Activated CD8-positive, alpha-beta memory T cell treated with anti-CD3 and anti-CD28 coated beads, Interleukin-2, amount 10 ng/mL, durations not matched to agents 7 days and 5 days (primary cell): ENCODE results near the gene ZBTB20. TPM values are rescaled to one million over a fixed set of nuclear protein-coding genes. Genes with fewer than 3 reads are reported as not detected.

Source experiments
- ATAC-seq: fragments of 150-1000 bp; cut with Tn5 transposase; one replicate; pipeline ENCODE4 v1.10.0; 2021; ENCODE audit warnings: moderate library complexity
- CTCF ChIA-PET: fragments of 350-600 bp; sonication (Branson Sonifier 250); formaldehyde crosslinking; loops from one replicate; lab custom pipeline; 2021; ENCODE audit warnings: antibody characterized with exemption; lab: Charles Lee
- DNase-seq: peaks from one replicate; pipeline ENCODE4 v3.0.0-alpha.2; 2020
- H3K27ac Mint-ChIP-seq: one replicate; pipeline ENCODE4 v1.8.0; 2021; ENCODE audit warnings: mild to moderate bottlenecking, mixed read lengths
- H3K27me3 Mint-ChIP-seq: one replicate; pipeline ENCODE4 v1.8.0; 2021; ENCODE audit warnings: mixed read lengths
- H3K36me3 Mint-ChIP-seq: one replicate; pipeline ENCODE4 v1.8.0; 2021; ENCODE audit warnings: mild to moderate bottlenecking, mixed read lengths
- H3K4me1 Mint-ChIP-seq: one replicate; pipeline ENCODE4 v1.8.0; 2021; ENCODE audit warnings: mixed read lengths
- H3K4me3 Mint-ChIP-seq: one replicate; pipeline ENCODE4 v1.8.0; 2021; ENCODE audit warnings: mild to moderate bottlenecking, moderate library complexity, mixed read lengths
- H3K9me3 Mint-ChIP-seq: one replicate; pipeline ENCODE4 v1.8.0; 2022; ENCODE audit warnings: low read depth, mixed read lengths
- total RNA-seq, 2 experiments: library from RNA; stranded (reverse); gene quantifications; one replicate each; pipeline ENCODE4 v1.2.3, GENCODE V29; 2021

Gene ZBTB20
- total RNA-seq, 2 experiments from 2014 or later = 5.6 to 10.2 TPM

DNA sequence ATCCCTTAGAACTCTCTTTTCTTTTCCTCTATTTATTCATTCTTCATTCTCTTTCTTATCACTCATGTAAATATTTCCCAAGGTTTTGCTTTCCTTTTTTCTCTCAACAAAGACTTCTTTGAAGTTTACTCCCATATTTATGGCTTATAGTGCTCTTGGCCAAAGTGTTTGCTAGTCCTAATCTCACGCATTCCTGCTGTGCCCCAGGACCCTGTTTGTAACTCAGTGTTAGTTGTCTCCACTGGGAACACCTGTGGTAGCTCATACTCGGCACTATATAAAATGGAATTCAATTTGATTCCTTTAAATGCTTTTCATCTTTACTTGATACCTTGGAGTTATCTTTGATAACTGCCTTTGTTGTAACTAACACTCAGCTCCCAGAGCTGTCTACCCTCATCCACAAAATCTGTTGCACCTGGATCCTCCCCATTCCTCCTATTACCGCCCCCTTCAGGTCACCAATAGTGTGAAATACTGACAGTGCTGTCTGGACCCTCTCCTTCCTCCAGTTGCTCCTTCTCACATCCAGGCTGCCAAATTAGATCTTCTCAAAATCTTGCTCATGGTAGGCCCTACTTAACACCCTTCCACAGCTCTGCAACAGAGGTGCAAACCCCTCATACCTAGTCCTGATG lies 776.4 kb downstream of the ZBTB20 start:
- no peak for DNase-seq
- no peaks in the 10 kb centered on the region for H3K27me3 Mint-ChIP-seq
- no peaks in the 10 kb centered on the region for H3K4me1 Mint-ChIP-seq
- no peaks in the 10 kb centered on the region for H3K36me3 Mint-ChIP-seq
- H3K4me3 Mint-ChIP-seq = no peak overlapping the region
- ATAC-seq = no peak
- CTCF ChIA-PET = interaction anchor here (1.3 kb wide), 1 partner anchor 33 kb away, joined by 5 read pairs; no protein-coding TSS in a partner anchor
- H3K9me3 Mint-ChIP-seq = no peaks in the 10 kb centered on the region
- H3K27ac Mint-ChIP-seq = no peak overlapping the region

DNA sequence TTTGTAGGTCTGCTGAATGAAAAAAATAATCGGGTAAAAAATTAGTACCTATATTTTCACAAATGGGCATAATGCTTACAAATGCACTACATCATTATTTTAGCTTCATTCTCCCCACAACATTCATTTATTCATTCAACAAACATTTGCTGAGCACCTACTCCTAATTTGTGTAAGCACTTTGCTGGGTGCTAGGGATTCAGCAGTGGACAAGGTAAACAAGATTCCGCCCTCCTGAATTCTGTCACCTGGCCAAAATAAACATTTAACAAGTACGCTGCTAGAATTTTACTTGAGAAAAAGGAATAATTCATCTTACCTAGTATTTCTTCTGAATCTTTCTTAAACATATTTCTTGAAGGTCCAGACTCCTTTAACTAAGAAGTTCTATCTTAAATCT lies 781.2 kb downstream of the ZBTB20 start:
- Mint-ChIP-seq H3K4me3 (no peak overlapping the region), H3K9me3 (no peaks in the 10 kb centered on the region), H3K27me3 (no peaks in the 10 kb centered on the region), H3K27ac (no peak overlapping the region), H3K4me1 (peaks cover 2% of the 10 kb centered on the region), H3K36me3 (no peaks in the 10 kb centered on the region)
- DNase-seq = no peak
- no peak for ATAC-seq
- CTCF ChIA-PET = interaction anchor here (1.8 to 2.0 kb wide), 2 partner anchors 10 to 17 kb away, joined by 5 to 6 read pairs; no protein-coding TSS in a partner anchor

DNA sequence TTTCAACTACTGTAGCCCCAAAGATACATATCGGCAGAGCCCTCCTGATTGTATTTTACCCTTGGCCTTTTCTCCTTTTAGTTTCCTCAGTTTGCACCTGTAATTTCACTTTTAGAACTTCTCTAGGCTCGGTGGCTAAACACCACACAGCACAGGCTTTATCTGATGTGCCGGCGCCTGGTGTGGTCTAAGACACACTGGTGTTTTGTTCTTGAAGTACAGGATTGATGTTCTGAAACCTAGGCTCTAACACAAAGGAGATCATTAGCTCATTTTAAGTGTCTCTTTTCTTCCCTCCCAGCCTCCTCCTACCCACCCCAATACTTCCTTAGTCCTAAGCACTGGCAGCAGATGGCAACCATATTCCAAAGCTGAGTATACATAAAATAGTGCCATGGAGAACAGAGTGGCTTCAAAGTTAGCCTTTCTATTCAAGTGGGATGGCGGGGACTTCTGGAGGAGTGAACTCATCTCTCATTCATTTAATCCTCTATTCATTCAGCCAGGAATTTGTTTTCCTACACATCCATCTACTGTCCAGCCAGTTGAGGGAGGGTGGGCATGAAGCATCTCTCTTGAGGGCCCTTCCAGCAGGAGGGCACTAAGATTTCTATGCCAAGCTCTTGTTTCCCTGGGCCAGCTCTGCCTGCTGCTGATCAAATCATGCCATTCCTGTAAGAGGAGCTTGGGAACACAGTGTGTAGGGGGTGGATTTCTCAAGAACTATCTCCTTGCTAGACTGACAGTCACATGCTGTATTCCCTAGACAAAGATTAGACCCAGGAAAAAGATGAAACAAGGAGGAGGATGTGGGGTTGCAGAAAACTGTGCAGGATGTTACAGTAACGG lies 782.1 kb downstream of the ZBTB20 start:
- no peak for ATAC-seq
- peaks cover 2% of the 10 kb centered on the region for H3K4me1 Mint-ChIP-seq
- CTCF ChIA-PET = interaction anchor here (1.2 to 2.8 kb wide), 4 partner anchors 9 to 53 kb away, joined by 3 to 14 read pairs (median 6); no protein-coding TSS in a partner anchor
- H3K27me3 Mint-ChIP-seq = no peaks in the 10 kb centered on the region
- DNase-seq = no peak
- no peak overlapping the region for H3K27ac Mint-ChIP-seq
- H3K36me3 Mint-ChIP-seq = peaks cover under 1% of the 10 kb centered on the region
- no peak overlapping the region for H3K4me3 Mint-ChIP-seq
- no peaks in the 10 kb centered on the region for H3K9me3 Mint-ChIP-seq

DNA sequence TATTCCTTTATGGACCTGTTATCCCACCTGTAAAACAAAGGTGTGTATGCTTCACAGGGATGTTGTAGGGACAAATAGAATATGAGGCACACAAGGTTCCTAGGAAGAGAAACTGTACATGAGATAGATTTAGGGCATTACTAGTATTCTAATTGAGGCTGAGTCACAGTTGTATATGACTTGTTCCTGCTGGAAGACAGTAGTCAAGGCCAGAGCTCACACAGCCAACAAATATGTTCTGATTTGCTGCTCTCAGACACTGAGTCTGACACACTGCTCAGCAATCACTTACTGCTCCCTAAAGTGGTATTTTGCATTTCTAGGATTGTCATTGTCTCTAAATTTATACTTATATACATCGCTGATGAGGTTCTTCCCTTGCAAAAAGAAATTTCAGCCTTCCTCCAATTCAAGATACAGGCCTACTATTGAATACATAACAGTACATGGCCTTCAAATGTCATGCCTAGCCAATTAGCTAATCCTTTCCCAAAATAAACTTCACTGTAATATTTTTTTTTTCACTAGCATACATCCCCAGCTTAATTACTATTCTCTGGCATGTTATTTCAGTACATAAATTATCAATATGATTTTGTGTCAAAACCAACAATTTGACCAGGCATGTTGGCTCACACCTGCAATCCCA lies 783.4 kb downstream of the ZBTB20 start:
- Mint-ChIP-seq H3K36me3 (peaks cover 1% of the 10 kb centered on the region), H3K4me3 (no peak overlapping the region), H3K9me3 (no peaks in the 10 kb centered on the region), H3K27ac (no peak overlapping the region), H3K4me1 (peaks cover 2% of the 10 kb centered on the region), H3K27me3 (no peaks in the 10 kb centered on the region)
- DNase-seq (no peak), ATAC-seq (no peak)
- CTCF ChIA-PET = interaction anchor here (1.0 to 2.8 kb wide), 8 partner anchors 9 to 211 kb away, joined by 3 to 14 read pairs (median 6); no protein-coding TSS in a partner anchor

DNA sequence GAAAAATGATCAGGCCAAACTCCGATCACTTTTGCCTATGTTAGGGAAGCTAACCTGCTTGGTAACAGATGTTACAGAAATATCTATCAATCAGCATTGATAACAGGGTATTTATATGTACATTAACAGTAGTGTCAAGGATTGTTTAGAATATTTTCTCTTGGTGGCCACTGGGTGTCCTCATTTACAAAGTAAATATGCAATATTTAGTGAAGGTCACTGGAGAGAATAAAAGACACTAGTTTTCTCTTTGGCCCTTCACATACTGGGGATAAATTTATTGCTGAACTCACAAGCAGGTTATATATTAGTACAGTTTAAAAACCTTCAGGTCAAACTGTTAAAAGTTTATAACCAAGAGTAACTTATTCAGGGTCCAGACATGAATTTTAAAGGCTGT lies 784.3 kb downstream of the ZBTB20 start:
- peak; percentile 58 for ATAC-seq
- Mint-ChIP-seq H3K4me3 (no peak overlapping the region), H3K27ac (no peak overlapping the region), H3K9me3 (no peaks in the 10 kb centered on the region), H3K4me1 (peaks cover 2% of the 10 kb centered on the region), H3K27me3 (no peaks in the 10 kb centered on the region), H3K36me3 (peaks cover 1% of the 10 kb centered on the region)
- DNase-seq = no peak
- CTCF ChIA-PET = interaction anchor here (1.0 to 2.8 kb wide), 9 partner anchors 10 to 210 kb away, joined by 3 to 14 read pairs (median 5); no protein-coding TSS in a partner anchor

DNA sequence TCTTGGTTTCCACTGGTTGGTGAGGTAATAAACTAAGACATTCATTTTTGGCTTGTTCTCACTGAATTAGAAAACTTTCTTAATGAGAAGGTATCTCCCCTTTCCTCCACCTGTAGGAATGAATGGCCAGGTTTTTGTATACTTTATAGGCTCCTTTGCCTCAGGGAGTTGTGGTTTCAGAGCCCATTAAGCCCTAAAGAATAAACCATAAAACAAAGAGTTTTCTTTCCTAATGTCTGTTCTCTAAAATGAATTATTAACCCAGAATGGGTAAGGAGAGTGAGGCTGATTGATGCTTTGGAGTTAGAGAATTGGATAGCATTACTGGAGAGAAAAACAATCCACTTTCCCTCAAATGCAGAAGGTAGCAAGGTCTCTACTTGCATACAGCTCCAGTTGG lies 785.7 kb downstream of the ZBTB20 start:
- Mint-ChIP-seq H3K9me3 (no peaks in the 10 kb centered on the region), H3K27me3 (no peaks in the 10 kb centered on the region), H3K4me1 (peaks cover 4% of the 10 kb centered on the region), H3K4me3 (no peak overlapping the region), H3K36me3 (peaks cover 3% of the 10 kb centered on the region), H3K27ac (no peak overlapping the region)
- ATAC-seq (no peak), DNase-seq (no peak)
- CTCF ChIA-PET = interaction anchor here (1.1 to 2.3 kb wide), 5 partner anchors 9 to 70 kb away, joined by 3 to 6 read pairs (median 4); no protein-coding TSS in a partner anchor

DNA sequence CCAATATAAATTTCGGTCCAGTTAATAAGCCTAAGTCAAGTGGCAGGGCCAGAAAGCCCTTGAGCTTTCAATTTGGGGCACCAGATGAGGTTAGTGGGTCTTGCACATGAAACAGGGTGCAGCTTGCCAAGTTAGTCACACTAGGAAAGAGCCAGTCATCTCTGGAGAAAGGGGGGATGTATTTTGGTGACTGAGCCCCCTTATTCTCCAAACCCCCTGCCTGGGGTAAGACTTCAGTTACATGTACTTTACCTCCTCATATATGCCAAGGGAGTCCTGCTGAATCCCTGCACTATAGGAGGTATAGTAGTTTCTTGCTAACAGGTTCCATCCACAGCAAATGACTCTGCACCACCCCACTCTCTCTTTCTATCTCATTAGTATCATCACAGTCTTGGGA lies 790.6 kb downstream of the ZBTB20 start:
- Mint-ChIP-seq H3K36me3 (peaks cover 7% of the 10 kb centered on the region), H3K4me1 (peaks cover 2% of the 10 kb centered on the region), H3K9me3 (no peaks in the 10 kb centered on the region), H3K27me3 (no peaks in the 10 kb centered on the region), H3K4me3 (no peak overlapping the region), H3K27ac (no peak overlapping the region)
- peak; percentile 33 for ATAC-seq
- DNase-seq = no peak
- CTCF ChIA-PET = interaction anchor here (0.6 to 1.1 kb wide), 3 partner anchors 9 to 281 kb away, joined by 3 to 5 read pairs (median 3); no protein-coding TSS in a partner anchor

DNA sequence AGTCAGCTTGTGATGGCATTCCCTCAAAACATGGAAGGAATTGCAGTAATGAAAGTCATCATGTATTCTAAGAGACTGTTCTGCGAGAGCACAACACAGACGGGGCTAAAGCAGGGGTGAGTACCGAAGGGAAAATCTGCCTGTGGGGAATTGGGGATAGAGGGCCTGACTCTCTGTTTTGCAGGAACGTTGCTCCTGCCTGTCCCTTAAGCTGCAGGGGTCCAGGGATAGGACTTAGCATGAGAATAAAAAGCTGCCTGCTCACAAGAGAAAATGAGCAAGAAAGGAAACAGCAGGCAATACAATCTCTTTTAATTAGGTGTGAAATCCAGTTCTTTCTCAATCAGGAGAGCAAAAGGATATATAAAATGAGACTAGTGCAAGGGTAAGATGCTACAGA lies 791.0 kb downstream of the ZBTB20 start:
- ATAC-seq (no peak), DNase-seq (no peak)
- peaks cover 2% of the 10 kb centered on the region for H3K4me1 Mint-ChIP-seq
- CTCF ChIA-PET = interaction anchor here (1.0 to 1.1 kb wide), 2 partner anchors 9 to 62 kb away, joined by 3 to 5 read pairs; no protein-coding TSS in a partner anchor
- no peak overlapping the region for H3K27ac Mint-ChIP-seq
- H3K27me3 Mint-ChIP-seq = no peaks in the 10 kb centered on the region
- H3K4me3 Mint-ChIP-seq = no peak overlapping the region
- H3K36me3 Mint-ChIP-seq = peaks cover 7% of the 10 kb centered on the region
- H3K9me3 Mint-ChIP-seq = no peaks in the 10 kb centered on the region

DNA sequence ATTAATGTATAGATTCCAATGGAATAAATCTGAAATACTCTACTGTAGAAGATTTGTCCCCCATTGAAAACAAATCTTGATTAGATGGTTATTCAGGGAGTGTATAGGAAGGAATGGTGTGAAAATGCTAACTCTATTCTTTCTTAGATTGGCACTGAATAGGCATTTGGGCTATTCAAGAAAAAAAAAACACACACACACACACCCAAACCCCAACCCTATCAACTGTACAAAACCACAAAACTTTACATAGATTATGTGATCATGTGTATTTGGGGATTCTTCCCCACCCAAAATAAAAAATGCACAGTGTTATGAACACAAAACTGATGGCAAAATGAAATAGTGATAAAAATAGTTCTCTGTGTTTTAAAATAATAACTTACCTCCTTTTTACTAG lies 791.4 kb downstream of the ZBTB20 start:
- Mint-ChIP-seq H3K9me3 (no peaks in the 10 kb centered on the region), H3K36me3 (peaks cover 9% of the 10 kb centered on the region), H3K4me3 (no peak overlapping the region), H3K4me1 (peaks cover 2% of the 10 kb centered on the region), H3K27me3 (no peaks in the 10 kb centered on the region), H3K27ac (no peak overlapping the region)
- CTCF ChIA-PET = interaction anchor here (1.0 to 1.1 kb wide), 2 partner anchors 10 to 63 kb away, joined by 3 to 5 read pairs; no protein-coding TSS in a partner anchor
- DNase-seq = no peak
- no peak for ATAC-seq

DNA sequence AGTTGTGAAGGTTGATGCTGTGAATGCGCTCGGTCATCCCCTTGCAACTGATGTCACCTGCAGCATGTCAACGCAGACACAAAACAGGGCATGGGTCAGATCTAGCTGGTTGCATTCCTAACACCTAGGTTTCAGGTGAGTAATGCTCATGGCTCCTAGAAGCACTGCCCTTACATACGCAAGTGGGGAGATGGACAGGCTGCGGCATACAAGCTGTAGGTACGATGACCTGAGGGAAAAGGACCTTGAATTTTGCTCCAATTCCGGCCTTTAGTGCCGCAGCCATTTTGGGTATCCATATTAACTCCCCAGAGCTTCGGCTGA lies 795.3 kb downstream of the ZBTB20 start:
- Mint-ChIP-seq H3K4me3 (no peak overlapping the region), H3K9me3 (no peaks in the 10 kb centered on the region), H3K4me1 (peaks cover 1% of the 10 kb centered on the region), H3K27me3 (no peaks in the 10 kb centered on the region), H3K27ac (no peak overlapping the region), H3K36me3 (peaks cover 20% of the 10 kb centered on the region)
- no peak for DNase-seq
- no peak for ATAC-seq
- CTCF ChIA-PET = interaction anchor here (1.5 to 2.0 kb wide), 2 partner anchors 11 to 60 kb away, joined by 5 to 6 read pairs; no protein-coding TSS in a partner anchor

DNA sequence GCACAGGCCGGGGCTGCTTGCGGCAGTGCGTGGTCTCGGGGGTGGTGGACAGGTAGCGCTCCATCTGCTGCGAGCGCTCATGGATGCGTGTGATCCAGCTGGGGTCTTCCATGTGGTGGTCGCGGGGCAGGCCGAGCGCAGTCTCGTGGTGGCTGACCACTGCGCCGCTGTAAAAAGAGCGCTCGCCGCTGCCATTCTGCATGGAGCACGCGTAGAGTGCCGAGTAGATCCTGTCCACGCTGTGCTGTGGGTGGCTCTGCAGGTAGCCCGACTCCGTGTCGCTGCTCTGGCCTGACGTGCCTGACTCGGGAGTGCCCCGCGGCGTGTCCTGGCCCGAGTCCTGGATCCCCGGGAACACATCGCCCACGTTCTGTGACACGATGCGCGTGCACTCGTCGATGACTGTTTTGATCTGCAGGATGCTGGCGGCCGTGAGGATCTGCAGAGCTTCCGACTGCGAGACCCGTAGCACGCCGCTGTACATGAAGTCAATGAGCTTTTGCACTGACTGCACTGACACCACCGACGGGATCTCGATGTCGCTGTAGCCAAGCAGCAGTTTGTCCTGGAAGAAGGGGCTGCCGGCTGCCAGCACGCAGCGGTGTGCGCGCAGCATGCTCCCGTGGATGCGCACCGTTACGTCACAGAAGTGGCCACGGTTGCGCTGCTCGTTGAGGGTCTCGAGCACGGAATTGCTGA lies 795.8 kb downstream of the ZBTB20 start:
- H3K9me3 Mint-ChIP-seq = no peaks in the 10 kb centered on the region
- CTCF ChIA-PET = no interaction called here
- peaks cover 19% of the 10 kb centered on the region for H3K36me3 Mint-ChIP-seq
- no peaks in the 10 kb centered on the region for H3K27me3 Mint-ChIP-seq
- DNase-seq (no peak), ATAC-seq (no peak)
- peaks cover under 1% of the 10 kb centered on the region for H3K4me1 Mint-ChIP-seq
- no peak overlapping the region for H3K27ac Mint-ChIP-seq
- H3K4me3 Mint-ChIP-seq = no peak overlapping the region

DNA sequence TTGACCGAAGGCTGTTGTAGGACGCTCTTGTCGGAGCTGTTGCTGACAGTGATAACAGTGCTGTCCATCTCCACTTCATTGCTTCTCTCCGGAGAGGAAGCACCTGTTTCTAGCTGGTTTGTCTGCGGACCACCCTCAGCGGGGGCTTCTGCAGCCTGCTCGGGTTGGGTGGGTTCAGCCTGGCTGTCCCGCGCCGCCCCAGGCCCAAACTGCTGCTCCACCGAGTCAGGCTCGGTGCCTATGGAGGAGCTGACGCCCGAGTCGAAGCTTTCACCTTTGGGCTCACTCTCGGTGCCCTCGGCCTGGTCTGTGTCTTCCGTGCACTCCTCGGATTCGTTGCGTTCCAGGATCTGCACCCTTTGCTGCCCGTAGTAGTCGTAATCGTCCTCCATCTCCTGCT lies 796.4 kb downstream of the ZBTB20 start:
- Mint-ChIP-seq H3K9me3 (no peaks in the 10 kb centered on the region), H3K27ac (no peak overlapping the region), H3K27me3 (no peaks in the 10 kb centered on the region), H3K36me3 (peaks cover 19% of the 10 kb centered on the region), H3K4me1 (peaks cover 6% of the 10 kb centered on the region), H3K4me3 (no peak overlapping the region)
- ATAC-seq = no peak
- CTCF ChIA-PET = no interaction called here
- no peak for DNase-seq
